HG02623 (cell line): ENCODE results near the gene VPS25.

ENCODE experiments used
- ATAC-seq: cut with Tn5 transposase; IDR thresholded peaks from one replicate; pipeline ENCODE4 v1.9.1; 2021; ENCODE audit warnings: moderate library complexity; ENCODE audit not compliant: unreplicated experiment

The VPS25 gene

GRCh38 chr17:42792545-42792944 is 19.3 kb downstream of the VPS25 start:
- no peak for ATAC-seq

- no peak for ATAC-seq
These were observed 21.8 kb downstream of the VPS25 start for GRCh38 chr17:42795061-42795460.

- ATAC-seq = no peak
These were observed 22.2 kb downstream of the VPS25 start for GRCh38 chr17:42795465-42795864.

GRCh38 chr17:42796066-42796758 is 23.0 kb downstream of the VPS25 start:
- ATAC-seq = no peak

GRCh38 chr17:42797067-42798007 is 24.1 kb downstream of the VPS25 start:
- ATAC-seq = no peak

- no peak for ATAC-seq
These were observed 24.7 kb downstream of the VPS25 start for GRCh38 chr17:42798011-42798382.

GRCh38 chr17:42798383-42799380 is 25.4 kb downstream of the VPS25 start, which contains the start of the genes CNTD1 and COA3:
Gene CNTD1 (plus strand): TSS chr17:42798861. CDS start chr17:42799068, 207 bp downstream.
Gene COA3 (minus strand): TSS chr17:42798704. CDS start chr17:42798681, 23 bp downstream.
- peak; percentile 75 for ATAC-seq

GRCh38 chr17:42803074-42803883 is 30.0 kb downstream of the VPS25 start:
- ATAC-seq = no peak

GRCh38 chr17:42804918-42805367 is 31.7 kb downstream of the VPS25 start:
- ATAC-seq = no peak

- no peak for ATAC-seq
These were observed 33.0 kb downstream of the VPS25 start for GRCh38 chr17:42806249-42806648.

GRCh38 chr17:42809250-42809649 is 36.0 kb downstream of the VPS25 start:
- no peak for ATAC-seq

GRCh38 chr17:42814633-42815399 is 41.6 kb downstream of the VPS25 start:
- no peak for ATAC-seq

GRCh38 chr17:42817866-42818265 is 44.6 kb downstream of the VPS25 start:
- ATAC-seq = no peak

GRCh38 chr17:42818379-42818778 is 45.1 kb downstream of the VPS25 start:
- no peak for ATAC-seq

- no peak for ATAC-seq
These were observed 46.8 kb downstream of the VPS25 start for GRCh38 chr17:42819939-42820535.

- ATAC-seq = no peak
These were observed 47.9 kb downstream of the VPS25 start for GRCh38 chr17:42821176-42821575.

- ATAC-seq = no peak
These were observed 54.2 kb downstream of the VPS25 start for GRCh38 chr17:42827472-42827871.
